H9 (cell line): ENCODE measurements around the gene CAND2. TPM values are rescaled to one million over a fixed set of nuclear protein-coding genes. Genes with fewer than 3 reads are reported as not detected.

Source experiments
- DNase-seq: peaks from one replicate; pipeline ENCODE4 v3.0.0-alpha.2; 2017
- H2AFZ ChIP-seq: one replicate; pipeline ENCODE4 v1.6.1; 2013; ENCODE audit warnings: mild to moderate bottlenecking, low read length, control low read depth, moderate library complexity
- H2AK5ac ChIP-seq: 2 replicates; pipeline ENCODE4 v1.6.1; 2013; ENCODE audit warnings: low read length, control low read depth, mixed read lengths; ENCODE audit not compliant: insufficient read length
- H2BK120ac ChIP-seq: one replicate; pipeline ENCODE4 v1.6.1; 2013; ENCODE audit warnings: low read depth, mild to moderate bottlenecking, low read length, control low read depth, inconsistent platforms; ENCODE audit not compliant: poor library complexity, severe bottlenecking
- H2BK12ac ChIP-seq: 2 replicates; pipeline ENCODE4 v1.6.1; 2013; ENCODE audit warnings: low read length, control low read depth, mixed read lengths, low read depth; ENCODE audit not compliant: insufficient read length
- H2BK15ac ChIP-seq: 2 replicates; pipeline ENCODE4 v1.6.1; 2013; ENCODE audit warnings: low read depth, low read length, control low read depth
- H2BK20ac ChIP-seq: one replicate; pipeline ENCODE4 v1.6.1; 2013; ENCODE audit warnings: low read depth, mild to moderate bottlenecking, low read length, control low read depth, inconsistent platforms; ENCODE audit not compliant: poor library complexity, severe bottlenecking
- H2BK5ac ChIP-seq: 2 replicates; pipeline ENCODE4 v1.6.1; 2013; ENCODE audit warnings: low read length, control low read depth, mixed read lengths; ENCODE audit not compliant: insufficient read length
- H3K14ac ChIP-seq: 2 replicates; pipeline ENCODE4 v1.6.1; 2013; ENCODE audit warnings: low read length, control low read depth; ENCODE audit not compliant: insufficient read depth
- H3K18ac ChIP-seq: 2 replicates; pipeline ENCODE4 v1.6.1; 2013; ENCODE audit warnings: low read depth, mild to moderate bottlenecking, mixed read lengths, low read length, control low read depth; ENCODE audit not compliant: insufficient read length
- H3K23ac ChIP-seq: 2 replicates; pipeline ENCODE4 v1.6.1; 2013; ENCODE audit warnings: low read length, control low read depth, mixed read lengths, low read depth; ENCODE audit not compliant: insufficient read length
- H3K23me2 ChIP-seq: 2 replicates; pipeline ENCODE4 v1.6.1; 2013; ENCODE audit warnings: low read depth, mild to moderate bottlenecking, mixed read lengths, low read length, control low read depth; ENCODE audit not compliant: insufficient read length, poor library complexity, severe bottlenecking
- H3K27ac ChIP-seq: 2 replicates; pipeline ENCODE4 v1.5.1; 2013; ENCODE audit warnings: low read length, control low read depth, mixed read lengths, low read depth; ENCODE audit not compliant: insufficient read length
- H3K27me3 ChIP-seq: 2 replicates; pipeline ENCODE4 v1.6.1; 2013; ENCODE audit warnings: low read length, control low read depth, inconsistent platforms; ENCODE audit not compliant: insufficient read depth
- H3K4ac ChIP-seq: 2 replicates; pipeline ENCODE4 v1.6.1; 2013; ENCODE audit warnings: low read depth, mild to moderate bottlenecking, control low read depth, inconsistent platforms, low read length, moderate library complexity
- H3K4me1 ChIP-seq: 2 replicates; pipeline ENCODE4 v1.6.1; 2013; ENCODE audit warnings: low read length, control low read depth, inconsistent platforms; ENCODE audit not compliant: insufficient read depth
- H3K4me2 ChIP-seq: 2 replicates; pipeline ENCODE4 v1.6.1; 2013; ENCODE audit warnings: low read length, control low read depth, mixed read lengths; ENCODE audit not compliant: insufficient read length, insufficient read depth
- H3K56ac ChIP-seq: 2 replicates; pipeline ENCODE4 v1.6.1; 2013; ENCODE audit warnings: low read depth, mild to moderate bottlenecking, mixed read lengths, low read length, control low read depth; ENCODE audit not compliant: insufficient read length
- H3K79me1 ChIP-seq: 2 replicates; pipeline ENCODE4 v1.6.1; 2013; ENCODE audit warnings: low read depth, mild to moderate bottlenecking, moderate library complexity, low read length, control low read depth, inconsistent platforms; ENCODE audit not compliant: insufficient read depth, poor library complexity, severe bottlenecking
- H3K79me2 ChIP-seq: 2 replicates; pipeline ENCODE4 v1.6.1; 2013; ENCODE audit warnings: low read length, control low read depth, inconsistent platforms; ENCODE audit not compliant: insufficient read depth
- H3K9ac ChIP-seq: 2 replicates; pipeline ENCODE4 v1.6.1; 2013; ENCODE audit warnings: low read length, control low read depth, mixed read lengths; ENCODE audit not compliant: insufficient read length; ENCODE audit errors: extremely low read depth
- H3K9me3 ChIP-seq: one replicate; pipeline ENCODE4 v1.6.1; 2013; ENCODE audit warnings: low read depth, low read length, inconsistent platforms; ENCODE audit not compliant: control insufficient read depth
- H3T11ph ChIP-seq: one replicate; pipeline ENCODE4 v1.6.1; 2013; ENCODE audit warnings: mild to moderate bottlenecking, low read length, control low read depth, inconsistent platforms
- H4K20me1 ChIP-seq: one replicate; pipeline ENCODE4 v1.6.1; 2013; ENCODE audit not compliant: control insufficient read depth, insufficient read length, insufficient read depth
- H4K5ac ChIP-seq: 2 replicates; pipeline ENCODE4 v1.6.1; 2013; ENCODE audit warnings: low read depth, mild to moderate bottlenecking, mixed read lengths, low read length, control low read depth; ENCODE audit not compliant: insufficient read length
- H4K8ac ChIP-seq: replicated peaks from 2 replicates; pipeline ENCODE4 v1.6.1; 2013; ENCODE audit warnings: low read length, control low read depth, mixed read lengths, low read depth; ENCODE audit not compliant: insufficient read length
- H4K91ac ChIP-seq: 2 replicates; pipeline ENCODE4 v1.6.1; 2013; ENCODE audit warnings: low read depth, mild to moderate bottlenecking, moderate library complexity, mixed read lengths, low read length, control low read depth; ENCODE audit not compliant: insufficient read length
- H3K27ac Mint-ChIP-seq, 3 experiments: 2 replicates in 2 of 3; 3 replicates in 1 of 3; pipeline ENCODE4 v1.8.0; 2020 to 2021; ENCODE audit warnings: mixed read lengths in 3 of 3, mild to moderate bottlenecking in 1 of 3, moderate library complexity in 1 of 3
- H3K27me3 Mint-ChIP-seq: 2 replicates; pipeline ENCODE4 v1.8.0; 2021; ENCODE audit warnings: low read depth, mild to moderate bottlenecking, moderate library complexity, mixed read lengths
- H3K36me3 Mint-ChIP-seq, 3 experiments: 2 replicates in 2 of 3; 3 replicates in 1 of 3; pipeline ENCODE4 v1.8.0; 2020 to 2021; ENCODE audit warnings: low read depth in 3 of 3, mixed read lengths in 3 of 3; ENCODE audit not compliant: insufficient read depth in 1 of 3
- H3K4me1 Mint-ChIP-seq, 2 experiments: 2 replicates each; pipeline ENCODE4 v1.8.0; 2020; ENCODE audit warnings: mixed read lengths in 2 of 2
- H3K4me3 Mint-ChIP-seq, 2 experiments: 2 replicates in 1 of 2; 3 replicates in 1 of 2; pipeline ENCODE4 v1.8.0; 2020 to 2021; ENCODE audit warnings: mild to moderate bottlenecking in 2 of 2, mixed read lengths in 2 of 2, moderate library complexity in 1 of 2
- H3K9me3 Mint-ChIP-seq, 2 experiments: 2 replicates in 1 of 2; 3 replicates in 1 of 2; pipeline ENCODE4 v1.8.0; 2020; ENCODE audit warnings: mild to moderate bottlenecking in 2 of 2, mixed read lengths in 2 of 2, moderate library complexity in 1 of 2
- CTCF ChIP-seq: fragments of 200-600 bp; sonication (generic); conservative IDR thresholded peaks from 3 replicates; pipeline ENCODE4 v1.8.0; 2021; ENCODE audit warnings: antibody characterized with exemption, mild to moderate bottlenecking
- WGBS: extraction: QIAGEN DNeasy Blood & Tissue Kit; methylation state at CpG from one replicate; pipeline ENCODE4 v1.1.7; 2013; ENCODE audit warnings: missing lambda C conversion rate, low lambda C conversion rate, mixed read lengths; ENCODE audit not compliant: insufficient read length; ENCODE audit errors: extremely low coverage; 5-methylcytosine and 5-hydroxymethylcytosine counted together
- total RNA-seq: library from RNA; stranded (reverse); gene quantifications from 2 replicates; pipeline ENCODE4 v1.2.1, GENCODE V29; 2021

The CAND2 gene
- total RNA-seq, 1 experiment from 2014 or later: 10.7 TPM

GRCh38 chr3:12797892-12798558 lies 1.5 kb downstream of the CAND2 start:
- no peak overlapping the region for H3T11ph ChIP-seq
- no peak for TF ChIP-seq CTCF
- H2AFZ ChIP-seq: no peak overlapping the region
- no peak overlapping the region for H2BK120ac ChIP-seq
- no peaks in the 10 kb centered on the region for H4K20me1 ChIP-seq
- no peak for DNase-seq
- no peaks in the 10 kb centered on the region for H3K9me3 ChIP-seq
- Mint-ChIP-seq H3K4me3 (peak overlapping the region; percentile 88 to 93; a peak in 4 of 5 replicates), H3K27me3 (peaks cover 10% of the 10 kb centered on the region), H3K9me3 (peaks cover 0 to 4% of the 10 kb centered on the region in 2 experiments; a peak in 2 of 5 replicates), H3K27ac (no peak overlapping the region), H3K4me1 (peaks cover 7 to 21% of the 10 kb centered on the region in 2 experiments; a peak in 3 of 4 replicates), H3K36me3 (peaks cover 0 to 5% (median 0%) of the 10 kb centered on the region in 3 experiments; a peak in 3 of 7 replicates)
- H3K9ac ChIP-seq: no peak overlapping the region
- H2BK5ac ChIP-seq: no peak overlapping the region
- H3K18ac ChIP-seq: no peak overlapping the region
- no peaks in the 10 kb centered on the region for H3K79me2 ChIP-seq
- H2AK5ac ChIP-seq: no peak overlapping the region
- H4K8ac ChIP-seq: no peak overlapping the region
- no peak overlapping the region for H3K23ac ChIP-seq
- H3K14ac ChIP-seq: no peak overlapping the region
- no peak overlapping the region for H3K4ac ChIP-seq
- no peak overlapping the region for H2BK15ac ChIP-seq
- H3K79me1 ChIP-seq: no peaks in the 10 kb centered on the region
- H3K27ac ChIP-seq: no peak overlapping the region
- H4K5ac ChIP-seq: no peak overlapping the region
- no peaks in the 10 kb centered on the region for H3K23me2 ChIP-seq
- H3K4me1 ChIP-seq: 0 out of 2 replicates have a peak, but pooled peaks cover 2% of the 10 kb centered on the region
- H3K56ac ChIP-seq: no peak overlapping the region
- no peak overlapping the region for H3K4me2 ChIP-seq
- no peak overlapping the region for H2BK20ac ChIP-seq
- H3K27me3 ChIP-seq: no peaks in the 10 kb centered on the region
- H2BK12ac ChIP-seq: no peak overlapping the region
- H4K91ac ChIP-seq: no peak overlapping the region
- WGBS: no CpG with 5 or more reads among the region's 8 CpGs
